ENCODE measurements around the gene KIF3A.

The KIF3A gene

DNA sequence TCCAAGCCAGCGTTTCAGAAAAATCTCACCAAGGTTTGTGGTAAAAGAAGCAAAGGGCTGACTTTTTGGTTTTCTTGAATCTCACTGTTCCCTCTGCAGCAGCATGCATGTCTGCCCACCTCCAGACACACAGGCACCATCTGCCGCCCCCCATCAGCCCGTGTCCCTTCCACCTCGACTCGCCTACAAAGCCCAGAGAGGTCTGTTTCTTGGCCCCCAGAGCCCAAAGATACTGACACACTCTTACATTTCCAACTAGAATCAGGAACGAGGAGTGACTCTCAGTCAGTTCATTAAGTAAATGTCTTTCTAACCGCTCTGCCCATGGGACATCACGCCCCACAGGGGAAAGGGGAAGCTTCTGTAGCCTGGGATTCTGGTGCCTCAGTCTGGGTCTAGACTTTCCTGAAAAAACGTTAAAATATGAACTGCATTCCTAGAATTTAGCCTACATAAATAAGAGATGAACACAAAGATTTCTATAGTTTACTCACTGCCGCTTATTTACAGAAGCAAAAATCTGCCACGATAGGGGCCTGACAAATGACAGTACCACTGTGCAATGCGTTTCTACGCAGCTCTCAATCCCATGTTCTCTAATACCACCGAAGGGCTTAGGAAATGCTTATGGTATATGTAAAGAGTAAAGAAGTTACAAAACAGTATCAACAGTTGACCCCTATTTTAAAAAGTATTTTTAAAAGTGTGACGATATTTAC is 59.5 kb downstream of the KIF3A start:
- DNase-seq (ENCODE audit: low read depth) = no peak

DNA sequence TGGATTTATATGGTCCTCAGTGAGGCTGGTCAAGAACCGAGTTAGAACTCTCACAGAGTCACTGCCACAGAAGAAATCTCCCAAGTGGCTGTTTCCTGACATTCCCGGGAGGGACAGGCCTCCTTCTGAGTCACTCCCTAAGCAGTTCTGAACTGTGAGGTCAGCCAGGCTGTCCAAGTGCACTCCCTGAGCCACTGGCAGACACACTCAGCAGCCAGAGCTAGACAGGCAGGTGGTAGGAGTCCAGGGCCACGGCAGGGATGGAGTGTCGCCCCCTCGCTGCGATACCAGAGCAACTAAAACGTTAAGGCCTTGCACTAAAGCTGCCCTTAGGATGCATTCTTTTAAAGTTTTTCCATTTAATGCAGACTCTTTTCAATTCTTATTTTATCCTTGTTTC is 60.2 kb downstream of the KIF3A start:
- peak; percentile 97 for DNase-seq (ENCODE audit: low read depth)

DNA sequence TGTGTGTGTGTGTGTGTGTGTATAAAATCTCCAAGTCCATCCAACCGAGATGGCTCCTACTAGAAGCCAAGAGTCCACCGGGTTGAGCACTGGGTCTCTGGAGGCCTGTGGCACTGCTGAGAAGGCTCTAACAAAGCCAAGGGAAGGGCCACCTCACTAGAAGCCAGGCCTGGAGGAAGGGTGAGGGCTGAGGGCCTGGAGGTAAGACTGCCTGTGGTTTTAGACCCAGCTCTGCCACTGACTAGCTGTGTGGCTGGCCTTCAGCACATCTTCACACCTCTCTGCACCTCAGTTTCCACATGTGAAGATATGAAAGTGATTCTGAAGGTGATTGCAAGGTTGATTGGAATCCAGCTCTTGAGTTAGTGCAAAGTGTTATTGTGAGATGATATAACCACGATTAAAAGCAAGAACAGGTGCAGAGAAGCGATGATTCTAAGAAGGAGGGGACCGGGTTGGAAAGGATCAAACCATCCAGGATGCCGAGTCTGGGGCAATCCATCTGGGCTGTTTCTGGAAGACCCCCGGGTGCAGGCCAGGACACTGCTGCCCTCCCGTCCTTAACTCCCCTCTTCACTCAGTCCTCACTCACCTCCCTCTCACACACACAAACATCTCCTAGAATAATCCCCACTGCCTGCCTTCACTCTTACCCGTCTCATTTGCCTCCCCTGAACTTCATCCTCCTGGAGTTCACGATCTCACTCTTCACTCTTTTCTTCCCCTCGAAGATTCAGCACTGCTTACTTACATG is 61.2 kb downstream of the KIF3A start:
- DNase-seq (ENCODE audit: low read depth) = no peak

DNA sequence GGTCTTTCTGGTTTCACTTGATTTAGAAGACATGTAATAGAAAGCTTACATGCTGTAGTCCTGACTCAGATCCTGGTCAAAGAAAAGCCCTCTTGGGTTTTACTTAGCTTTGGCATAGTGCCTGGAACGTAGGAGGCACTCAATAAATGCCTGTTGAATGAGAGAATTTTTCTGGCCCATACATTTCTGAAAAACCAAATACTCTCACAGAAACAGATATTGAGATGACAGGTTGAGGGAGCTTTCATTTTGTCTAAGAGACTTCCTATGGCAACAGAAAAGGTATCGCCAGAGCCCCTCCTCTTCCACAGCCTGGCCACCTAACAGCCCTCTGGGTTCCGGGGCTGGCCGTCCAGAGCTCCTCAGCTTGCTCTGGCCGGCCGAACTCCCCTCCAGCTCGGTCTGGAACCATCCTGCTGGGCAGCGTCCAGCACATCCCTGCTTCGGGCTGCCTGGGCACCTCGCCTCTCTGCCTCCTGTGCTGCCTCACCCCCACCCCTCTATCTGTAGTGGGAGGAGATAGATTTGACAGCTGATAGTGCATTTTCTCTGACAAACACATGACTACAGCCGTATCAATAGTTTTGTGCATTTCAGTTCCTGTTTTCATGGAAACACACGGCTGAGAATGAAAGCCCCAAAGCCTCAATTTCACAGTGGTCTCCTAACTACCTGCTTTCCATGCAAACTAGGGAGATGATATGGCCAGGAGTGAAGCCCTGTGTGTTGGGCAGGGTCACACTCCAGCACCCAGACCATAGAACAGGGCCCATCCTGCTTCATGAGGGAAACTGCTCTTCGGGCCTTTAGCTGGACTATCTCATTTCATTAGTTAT is 62.5 kb downstream of the KIF3A start:
- DNase-seq (ENCODE audit: low read depth) = peak; percentile 97

DNA sequence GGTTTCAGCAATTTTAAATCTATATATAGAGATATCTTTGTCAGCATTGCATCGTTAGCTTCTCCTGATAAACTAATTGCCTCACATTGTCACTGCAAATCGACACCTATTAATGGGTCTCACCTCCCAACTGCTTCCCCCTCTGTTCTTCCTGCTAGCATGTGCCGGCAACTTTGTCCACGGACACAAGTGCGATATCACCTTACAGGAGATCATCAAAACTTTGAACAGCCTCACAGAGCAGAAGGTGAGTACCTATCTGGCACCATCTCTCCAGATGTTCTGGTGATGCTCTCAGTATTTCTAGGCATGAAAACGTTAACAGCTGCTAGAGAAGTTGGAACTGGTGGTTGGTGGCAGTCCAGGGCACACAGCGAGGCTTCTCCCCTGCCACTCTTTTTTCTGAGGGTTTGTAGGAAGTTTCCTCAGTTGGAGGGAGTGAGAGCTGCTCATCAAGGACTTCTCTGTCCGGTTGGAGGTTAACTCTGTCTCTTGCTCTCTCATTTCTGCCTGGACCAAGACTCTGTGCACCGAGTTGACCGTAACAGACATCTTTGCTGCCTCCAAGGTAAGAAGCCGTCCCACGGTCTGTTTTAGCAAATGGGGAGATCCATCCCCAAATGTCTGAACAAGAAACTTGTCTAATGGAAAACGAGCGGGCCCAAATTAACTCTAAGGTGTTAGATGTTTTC is 63.3 kb downstream of the KIF3A start, which contains the start of gene IL4:
IL4 (plus strand) TSS at position 51 of the 692 bp plus-strand sequence; CDS start at position 113, 62 bp downstream.
- no peak for DNase-seq (ENCODE audit: low read depth)

DNA sequence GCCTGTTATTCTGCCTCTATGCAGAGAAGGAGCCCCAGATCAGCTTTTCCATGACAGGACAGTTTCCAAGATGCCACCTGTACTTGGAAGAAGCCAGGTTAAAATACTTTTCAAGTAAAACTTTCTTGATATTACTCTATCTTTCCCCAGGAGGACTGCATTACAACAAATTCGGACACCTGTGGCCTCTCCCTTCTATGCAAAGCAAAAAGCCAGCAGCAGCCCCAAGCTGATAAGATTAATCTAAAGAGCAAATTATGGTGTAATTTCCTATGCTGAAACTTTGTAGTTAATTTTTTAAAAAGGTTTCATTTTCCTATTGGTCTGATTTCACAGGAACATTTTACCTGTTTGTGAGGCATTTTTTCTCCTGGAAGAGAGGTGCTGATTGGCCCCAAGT is 63.9 kb downstream of the KIF3A start:
- no peak for DNase-seq (ENCODE audit: low read depth)

DNA sequence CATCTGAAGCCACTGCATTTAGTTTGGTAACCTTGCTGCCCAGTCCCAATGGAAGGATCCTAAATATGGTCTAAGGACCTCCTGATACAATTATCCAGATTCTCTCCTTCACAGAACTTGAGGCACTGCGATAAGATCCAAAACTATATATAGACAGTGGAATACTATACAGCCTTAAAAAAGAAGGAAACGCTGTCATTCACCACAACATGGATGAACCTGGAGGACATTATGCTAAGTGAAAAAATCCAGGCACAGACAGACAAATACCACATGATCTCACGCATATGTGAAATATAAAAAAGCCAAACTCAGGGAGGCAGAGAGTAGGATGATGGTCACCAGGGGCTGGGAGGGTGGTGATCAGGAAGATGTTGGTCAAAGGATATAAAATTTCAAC is 66.3 kb downstream of the KIF3A start:
- no peak for DNase-seq (ENCODE audit: low read depth)

DNA sequence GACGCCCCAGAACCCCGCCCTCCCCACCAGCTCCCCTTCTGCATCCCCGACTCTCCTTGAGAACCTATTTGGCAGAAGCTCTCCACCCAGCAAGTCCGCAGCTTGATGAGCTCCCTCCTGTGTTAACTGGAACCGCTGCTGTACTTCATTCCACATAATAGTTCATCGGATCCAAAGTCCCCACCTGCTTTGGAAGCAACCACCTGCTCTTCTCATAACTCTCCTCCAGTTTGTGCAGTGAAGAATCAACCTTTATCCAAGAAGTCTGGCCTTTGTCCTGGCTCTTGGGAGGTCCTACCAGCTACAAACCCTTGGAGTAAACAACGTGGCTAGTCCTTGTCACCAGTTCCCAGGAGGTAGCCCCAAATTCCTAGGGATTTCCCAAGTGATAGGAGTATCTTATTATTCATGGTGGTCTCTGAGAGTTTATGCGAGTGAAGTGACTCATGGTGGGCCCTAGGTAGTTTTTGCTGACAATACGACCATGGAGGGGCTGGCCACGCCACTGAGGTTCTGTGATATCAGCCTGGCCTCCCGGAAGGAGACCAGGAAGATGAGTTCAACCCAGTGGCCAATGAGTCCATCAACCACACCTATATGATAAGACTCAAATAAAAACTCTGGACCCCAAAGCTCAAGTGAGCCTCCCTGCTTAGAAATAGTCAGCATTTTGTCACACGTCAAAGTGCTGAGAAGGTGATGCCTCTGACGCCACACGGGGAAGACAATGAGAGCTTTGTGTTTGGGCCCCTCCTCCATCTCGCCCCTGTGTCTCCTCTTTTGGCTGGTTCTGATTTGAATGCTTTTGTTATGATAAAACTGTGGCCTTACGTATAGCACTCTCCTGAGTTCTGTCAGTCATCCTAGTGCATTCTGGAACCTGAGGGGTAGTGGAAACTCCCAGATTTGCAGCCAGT is 67.1 kb downstream of the KIF3A start:
- DNase-seq (ENCODE audit: low read depth) = no peak

DNA sequence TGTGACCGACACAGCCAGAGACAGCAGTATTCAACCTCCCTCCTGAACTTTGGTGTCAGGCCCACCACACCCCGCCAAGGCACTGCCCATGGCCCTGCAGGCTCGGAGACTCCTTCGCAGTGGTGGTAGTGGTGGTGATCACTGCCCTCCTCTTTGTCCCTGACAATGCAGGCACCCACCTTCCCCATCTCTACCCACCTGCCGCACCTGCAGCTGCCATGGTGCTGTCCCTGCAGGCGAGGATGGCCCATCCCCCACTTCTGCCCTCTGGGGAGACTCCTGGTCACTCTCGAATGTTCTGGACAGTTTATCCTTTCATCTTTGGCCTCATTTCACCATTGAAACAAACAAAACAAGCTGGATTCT is 67.9 kb downstream of the KIF3A start:
- no peak for DNase-seq (ENCODE audit: low read depth)

DNA sequence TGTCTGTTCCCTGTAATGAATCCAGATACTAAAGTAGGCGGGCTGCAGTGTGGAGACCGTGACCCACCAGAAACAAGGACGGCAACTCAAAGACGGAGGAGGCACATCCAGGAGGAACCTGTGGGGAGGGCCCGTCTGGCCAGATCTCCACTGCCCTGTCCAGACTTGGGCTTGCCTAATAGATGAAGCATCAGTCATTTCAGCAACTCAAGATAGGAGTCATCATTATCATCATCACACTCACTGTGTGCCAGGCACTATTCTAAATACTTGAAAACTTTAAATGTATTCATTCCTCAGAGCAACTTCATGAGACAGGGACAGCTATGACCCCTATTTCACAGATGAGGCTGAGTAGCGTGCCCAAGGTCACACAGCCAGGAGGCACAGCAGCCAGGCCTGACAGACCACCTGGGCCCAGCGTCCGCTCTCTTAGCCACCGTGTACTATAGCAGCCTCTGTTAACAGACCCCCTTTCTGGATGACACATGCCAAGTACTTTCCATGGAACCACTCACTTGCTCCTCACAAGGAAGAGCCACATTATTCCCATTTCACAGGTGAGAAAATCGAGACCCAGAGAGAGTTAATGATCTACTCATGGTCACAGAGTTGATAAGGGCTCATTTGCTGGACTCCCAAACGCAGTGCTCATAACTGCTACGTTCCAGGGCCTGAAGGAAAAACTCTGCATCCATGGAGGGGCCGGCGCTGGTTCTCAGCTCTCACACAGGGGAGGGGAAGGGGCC is 68.5 kb downstream of the KIF3A start:
- DNase-seq (ENCODE audit: low read depth) = no peak

DNA sequence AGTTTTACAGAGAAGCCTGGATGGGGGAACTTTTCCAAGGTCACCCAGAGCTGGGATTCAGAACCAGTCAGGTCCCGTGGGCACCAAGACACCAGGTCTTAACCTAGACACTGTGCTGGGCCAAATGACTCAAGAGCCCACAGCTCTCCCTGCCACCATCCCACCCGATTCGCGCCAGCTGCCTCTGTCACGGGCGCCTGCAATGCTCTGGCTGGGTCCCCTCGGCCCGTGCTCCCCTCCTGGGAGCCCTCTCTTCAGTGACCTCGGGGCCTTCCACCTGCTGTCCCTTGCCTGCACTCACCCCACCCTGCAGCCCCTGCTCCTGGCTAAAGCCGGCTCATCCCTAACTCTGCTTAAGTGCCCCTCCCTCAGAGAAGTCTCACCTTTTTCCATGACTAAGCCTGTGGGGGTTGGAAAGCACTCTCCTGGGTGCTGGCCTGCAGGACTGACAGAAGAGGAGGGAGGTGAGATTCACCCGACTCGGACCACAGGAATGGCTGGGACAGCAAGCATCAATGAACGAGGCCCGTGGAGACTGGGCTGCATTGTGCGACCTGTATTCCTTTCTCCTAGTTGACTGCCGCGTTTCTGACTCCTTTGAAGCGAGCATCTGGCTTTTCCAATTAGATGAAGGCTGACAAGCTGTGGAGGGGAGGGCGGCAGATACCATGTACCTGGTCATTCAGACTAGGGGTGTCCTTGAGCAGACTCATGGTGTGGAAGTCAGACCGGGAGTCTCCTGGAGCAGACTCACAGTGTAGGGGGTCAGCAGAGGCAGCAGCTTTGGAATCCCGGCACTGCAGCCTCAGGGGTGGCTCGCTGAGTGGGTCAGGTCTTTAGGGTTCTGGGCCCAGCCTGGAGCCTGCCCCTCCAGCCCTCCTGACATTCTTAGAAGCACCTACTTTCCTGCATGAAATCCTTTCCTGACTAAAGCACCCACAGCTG is 69.3 kb downstream of the KIF3A start:
- DNase-seq (ENCODE audit: low read depth) = no peak

DNA sequence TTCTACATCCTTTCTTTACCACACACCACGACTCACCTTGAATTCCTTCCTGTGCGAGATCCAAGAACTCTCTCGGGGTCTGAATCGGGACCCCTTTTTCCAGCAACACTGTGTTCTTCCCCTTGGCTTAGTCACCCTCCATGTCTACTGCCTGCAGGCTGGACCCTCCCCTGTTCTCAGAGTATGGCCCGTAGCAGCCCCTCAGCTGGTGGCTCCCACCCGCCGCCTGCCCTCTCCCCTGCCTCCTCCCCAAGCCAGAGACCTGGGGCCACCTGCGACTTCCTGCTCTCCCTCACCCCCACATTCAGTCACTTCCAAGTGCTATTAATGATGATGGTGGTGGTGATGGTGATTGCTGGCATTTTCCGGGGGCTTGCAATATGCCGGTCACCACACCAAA is 70.0 kb downstream of the KIF3A start:
- DNase-seq (ENCODE audit: low read depth) = peak; percentile 18

DNA sequence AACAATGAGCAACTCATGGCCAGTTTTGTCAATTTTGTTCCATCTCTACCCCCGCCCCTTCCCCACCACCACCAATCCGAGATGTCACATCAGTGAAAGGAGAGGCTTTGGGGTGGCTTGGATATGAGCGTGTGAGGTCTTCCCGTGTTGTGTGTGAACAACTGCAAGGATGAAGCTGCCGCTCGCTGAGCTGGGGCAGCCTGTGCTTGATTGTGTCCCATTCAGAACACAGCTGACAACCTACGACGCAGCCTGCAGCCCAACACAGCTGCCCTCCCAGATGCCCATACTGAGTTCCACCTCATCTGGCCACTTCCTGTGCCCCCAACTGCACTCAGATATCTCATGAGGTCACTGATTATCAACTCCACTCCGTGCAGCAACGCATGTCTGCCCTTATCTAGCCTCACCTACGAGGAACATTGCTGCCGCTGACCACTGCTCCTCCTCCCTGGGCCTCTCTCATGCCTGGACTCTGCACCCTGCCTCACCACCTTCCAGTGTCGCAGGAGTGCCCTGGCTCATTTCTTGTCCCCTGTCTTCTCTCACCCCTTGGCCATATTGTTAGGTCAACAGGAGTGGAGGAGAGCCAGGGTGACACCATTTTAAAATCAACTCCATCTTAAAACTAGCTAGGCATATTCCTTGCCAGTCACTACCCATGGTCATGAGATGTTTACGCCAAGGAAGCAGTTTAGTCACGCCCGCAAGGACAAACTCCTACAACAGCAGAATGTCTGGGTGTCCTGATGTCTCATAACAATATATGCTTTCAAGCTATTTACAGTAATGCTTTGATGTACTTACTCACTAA is 70.8 kb downstream of the KIF3A start:
- no peak for DNase-seq (ENCODE audit: low read depth)

DNA sequence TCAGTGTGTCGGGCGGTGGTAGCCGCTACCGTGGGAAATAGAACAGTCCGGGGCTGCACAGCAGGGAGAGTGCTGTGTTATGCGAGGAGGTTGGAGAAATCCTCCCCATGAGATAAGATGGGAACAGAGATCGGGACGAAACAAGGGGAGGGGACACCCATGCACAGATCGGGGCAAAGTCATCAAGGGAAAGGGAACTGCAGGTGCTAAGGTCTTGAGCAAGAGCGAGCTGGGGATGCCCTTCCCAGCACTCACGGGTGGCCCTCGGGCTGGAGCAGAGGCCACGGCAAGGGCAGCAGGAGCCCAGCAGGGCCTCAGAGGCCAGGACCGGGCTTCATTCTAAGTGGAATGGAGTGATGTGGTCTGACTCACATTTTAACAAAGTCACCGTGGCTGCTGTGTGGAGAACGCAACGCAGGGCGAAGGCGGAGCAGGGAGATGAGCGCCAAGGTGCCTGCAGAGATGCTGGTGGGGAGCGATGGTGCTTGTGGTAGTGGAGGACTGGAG is 71.7 kb downstream of the KIF3A start:
- no peak for DNase-seq (ENCODE audit: low read depth)

DNA sequence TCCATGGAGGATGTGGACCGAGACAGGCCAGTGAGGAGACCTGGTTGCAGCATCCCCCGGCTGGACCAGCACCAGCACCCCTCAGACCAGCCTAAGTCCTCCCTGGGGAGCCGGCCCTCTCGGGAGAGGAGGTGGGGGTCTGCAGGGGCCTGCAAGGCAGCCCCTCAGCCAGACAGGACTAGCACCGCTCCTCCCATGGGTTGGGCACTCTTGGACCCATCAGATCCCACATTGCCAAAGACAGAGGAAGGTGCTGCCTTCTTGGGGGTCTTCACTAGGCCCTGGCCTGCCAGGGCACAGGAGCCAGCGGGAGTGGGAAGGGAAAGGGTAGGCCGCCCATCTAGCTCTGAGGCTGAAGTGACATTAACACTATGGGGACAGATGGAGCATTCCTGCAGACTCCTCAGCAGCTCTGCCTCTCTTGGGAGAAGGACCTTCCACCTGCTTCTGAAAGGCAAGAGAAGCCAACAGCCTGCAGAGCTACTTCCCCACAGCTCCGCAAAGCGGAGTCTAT is 72.6 kb downstream of the KIF3A start:
- no peak for DNase-seq (ENCODE audit: low read depth)

DNA sequence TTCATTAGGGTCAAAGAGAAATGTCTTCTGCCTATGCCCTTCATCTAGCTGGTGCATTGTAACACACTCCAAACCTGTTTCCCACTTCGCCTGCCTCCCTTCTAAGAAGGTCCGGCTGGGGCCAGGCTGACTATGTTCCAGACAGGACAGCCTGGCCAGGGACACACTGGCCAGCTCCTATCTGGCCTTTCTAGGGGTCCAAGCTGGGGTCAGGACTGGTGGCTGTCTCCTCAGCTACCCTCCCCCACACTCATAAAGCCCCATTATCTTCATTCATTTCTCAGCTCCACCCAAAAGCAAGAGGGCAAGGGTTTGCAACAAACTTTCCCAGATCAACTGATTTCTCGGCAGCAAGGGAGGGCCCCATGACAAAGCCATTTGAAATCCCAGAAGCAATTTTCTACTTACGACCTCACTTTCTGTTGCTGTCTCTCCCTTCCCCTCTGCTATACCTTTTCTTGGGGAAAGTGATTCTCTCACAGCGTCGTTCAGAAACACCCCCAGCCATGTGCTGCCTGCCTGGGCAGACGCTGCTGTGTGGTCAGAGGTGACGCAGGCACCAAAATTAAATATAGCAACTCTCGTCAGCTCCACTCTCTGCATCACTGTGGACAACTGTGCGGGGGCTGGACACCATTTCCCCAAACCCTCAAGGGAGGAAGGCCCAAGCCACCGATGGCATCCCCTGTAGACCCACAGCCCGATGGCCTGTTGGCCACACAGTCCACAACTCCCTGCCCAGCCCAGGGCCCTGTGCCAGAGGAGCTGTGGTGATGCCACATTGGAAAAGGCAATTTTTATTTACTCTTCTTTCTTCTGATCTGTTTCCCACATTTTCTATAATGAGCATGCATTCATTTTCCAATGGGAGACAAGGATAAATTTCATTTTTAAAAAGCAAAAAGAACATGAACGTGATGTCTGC is 73.3 kb downstream of the KIF3A start:
- DNase-seq (ENCODE audit: low read depth) = no peak

Data from ELR (cell line).